Thymus (tissue), 11 donors: Measurements from ENCODE around the gene YIF1B. TPM values are rescaled to one million over a fixed set of nuclear protein-coding genes. Genes with fewer than 3 reads are reported as not detected.

Experiments used
- DNase-seq, 9 donors: peaks; one replicate each; pipeline ENCODE4 v3.0.0-alpha.2; 2013; ENCODE audit warnings: low spot score in 9 of 9, low read depth in 6 of 9, missing footprints in 1 of 9
- H3K27ac ChIP-seq, 2 donors: one replicate each; pipeline ENCODE4 v1.5.1; 2013; ENCODE audit warnings: control low read depth in 1 of 2, low read depth in 1 of 2, low read length in 1 of 2, mild to moderate bottlenecking in 1 of 2, moderate library complexity in 1 of 2
- H3K27me3 ChIP-seq, 2 donors: one replicate each; pipeline ENCODE4 v1.5.1; 2013; ENCODE audit warnings: low read length in 1 of 2; ENCODE audit not compliant: control insufficient read depth in 2 of 2, insufficient read depth in 1 of 2
- H3K36me3 ChIP-seq, 2 donors: one replicate each; pipeline ENCODE4 v1.5.1; 2013; ENCODE audit warnings: low read length in 1 of 2, mild to moderate bottlenecking in 1 of 2, moderate library complexity in 1 of 2; ENCODE audit not compliant: control insufficient read depth in 2 of 2, insufficient read depth in 2 of 2
- H3K4me1 ChIP-seq, 2 donors: one replicate each; pipeline ENCODE4 v1.5.1; 2013; ENCODE audit warnings: low read length in 2 of 2; ENCODE audit not compliant: control insufficient read depth in 2 of 2, insufficient read depth in 2 of 2
- H3K4me3 ChIP-seq, 2 donors: one replicate each; pipeline ENCODE4 v1.5.1; 2013; ENCODE audit warnings: low read length in 2 of 2, control low read depth in 1 of 2, mild to moderate bottlenecking in 1 of 2
- H3K9me3 ChIP-seq, 2 donors: one replicate each; pipeline ENCODE4 v1.5.1; 2013; ENCODE audit warnings: low read length in 1 of 2, mild to moderate bottlenecking in 1 of 2; ENCODE audit not compliant: control insufficient read depth in 2 of 2, insufficient read depth in 1 of 2
- WGBS: extraction: QIAGEN DNeasy Blood & Tissue Kit; methylation state at CpG from one replicate; pipeline ENCODE4 v1.1.7; 2013; 5-methylcytosine and 5-hydroxymethylcytosine counted together
- polyA plus RNA-seq: library from polyadenylated mRNA; stranded (reverse); fragments of 200-250 nt; gene quantifications from one replicate; pipeline ENCODE4 v1.2.3, GENCODE V29; 2013
- total RNA-seq: library from RNA; stranded (reverse); fragments of 120-200 nt; gene quantifications from one replicate; pipeline ENCODE4 v1.2.4, GENCODE V29; 2013
- donor health status: healthy.

The YIF1B gene
- total and polyA plus RNA-seq, 2 donors: 34.2 to 46.6 TPM

GRCh38 chr19:38321646-38322196 lies 6.0 kb upstream of the YIF1B start:
- H3K27me3 ChIP-seq: peaks cover 3 to 37% of the 10 kb centered on the region in 2 donors
- DNase-seq: no peak
- peaks cover 8 to 27% of the 10 kb centered on the region in 2 donors for H3K4me1 ChIP-seq
- no peak overlapping the region for H3K4me3 ChIP-seq
- peak overlapping the region in 1 of 2 donors; percentile 11 for H3K27ac ChIP-seq
- H3K9me3 ChIP-seq: peaks cover 0 to 1% of the 10 kb centered on the region in 2 donors
- WGBS: 90% methylated on average over 11 of the region's 11 CpGs
- H3K36me3 ChIP-seq: peaks cover 0 to 2% of the 10 kb centered on the region in 2 donors

- H3K4me1 ChIP-seq: peaks cover 9 to 35% of the 10 kb centered on the region in 2 donors
- H3K36me3 ChIP-seq: no peaks in the 10 kb centered on the region
- no peak overlapping the region for H3K4me3 ChIP-seq
- H3K27ac ChIP-seq: no peak overlapping the region
- H3K9me3 ChIP-seq: peaks cover 0 to 1% of the 10 kb centered on the region in 2 donors
- peaks cover 3 to 37% of the 10 kb centered on the region in 2 donors for H3K27me3 ChIP-seq
- 96% methylated on average over 3 of the region's 3 CpGs for WGBS
- no peak for DNase-seq
Observed at GRCh38 chr19:38320969-38321339, 5.2 kb upstream of the YIF1B start.

DNA sequence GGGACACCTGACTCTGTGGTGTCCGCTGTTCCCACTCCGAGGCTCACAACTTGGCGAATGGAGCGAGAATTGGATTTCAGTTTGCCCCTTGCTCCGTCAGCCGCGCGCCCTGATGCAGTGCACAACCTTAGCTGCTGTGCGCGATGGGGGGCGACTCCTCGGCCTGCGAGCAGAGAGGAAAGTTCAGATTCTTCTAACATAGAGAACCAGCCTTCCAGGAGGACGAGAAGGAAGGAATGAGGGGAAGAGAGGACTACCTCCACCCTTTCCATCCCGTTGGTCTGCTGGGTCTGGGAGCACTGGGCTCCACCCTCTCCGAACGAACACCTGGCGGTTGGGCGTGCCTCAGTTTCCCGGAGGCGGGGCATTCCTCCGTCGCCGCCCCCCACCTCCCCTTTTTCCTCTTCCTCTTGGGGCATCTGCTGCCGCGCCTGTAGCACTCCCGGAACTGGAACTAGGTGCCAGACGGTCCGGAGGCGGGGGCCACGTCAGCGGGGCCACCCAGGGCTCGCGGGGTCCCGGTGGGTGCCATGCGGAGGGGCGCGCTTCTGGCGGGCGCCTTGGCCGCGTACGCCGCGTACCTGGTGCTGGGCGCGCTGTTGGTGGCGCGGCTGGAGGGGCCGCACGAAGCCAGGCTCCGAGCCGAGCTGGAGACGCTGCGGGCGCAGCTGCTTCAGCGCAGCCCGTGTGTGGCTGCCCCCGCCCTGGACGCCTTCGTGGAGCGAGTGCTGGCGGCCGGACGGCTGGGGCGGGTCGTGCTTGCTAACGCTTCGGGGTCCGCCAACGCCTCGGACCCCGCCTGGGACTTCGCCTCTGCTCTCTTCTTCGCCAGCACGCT lies 3.9 kb upstream of the YIF1B start, which contains the start of gene KCNK6:
Gene KCNK6 (plus strand): TSS at position 425 of the 838 bp plus-strand sequence. CDS start 106 bp downstream, at position 531.
- no peaks in the 10 kb centered on the region for H3K36me3 ChIP-seq
- H3K9me3 ChIP-seq: peaks cover 0 to 1% of the 10 kb centered on the region in 2 donors
- peaks cover 3 to 37% of the 10 kb centered on the region in 2 donors for H3K27me3 ChIP-seq
- H3K27ac ChIP-seq: peak within 1 kb of the TSS in 1 of 2 donors; percentile 42
- peaks cover 11 to 39% of the 10 kb centered on the region in 2 donors for H3K4me1 ChIP-seq
- 8% methylated on average over 76 of the region's 76 CpGs for WGBS
- peak within 1 kb of the TSS; percentile 35 to 75 for H3K4me3 ChIP-seq
- DNase-seq: peak in 4 of 9 donors; percentile 17 to 50 (median 24)

- no peak overlapping the region for H3K4me3 ChIP-seq
- H3K27ac ChIP-seq: no peak overlapping the region
- peaks cover 3 to 37% of the 10 kb centered on the region in 2 donors for H3K27me3 ChIP-seq
- peaks cover 11 to 39% of the 10 kb centered on the region in 2 donors for H3K4me1 ChIP-seq
- no peaks in the 10 kb centered on the region for H3K36me3 ChIP-seq
- no peak for DNase-seq
- WGBS: 75% methylated on average over 6 of the region's 6 CpGs
- H3K9me3 ChIP-seq: peaks cover 0 to 1% of the 10 kb centered on the region in 2 donors
Observed at GRCh38 chr19:38318660-38319059, 2.9 kb upstream of the YIF1B start.

DNA sequence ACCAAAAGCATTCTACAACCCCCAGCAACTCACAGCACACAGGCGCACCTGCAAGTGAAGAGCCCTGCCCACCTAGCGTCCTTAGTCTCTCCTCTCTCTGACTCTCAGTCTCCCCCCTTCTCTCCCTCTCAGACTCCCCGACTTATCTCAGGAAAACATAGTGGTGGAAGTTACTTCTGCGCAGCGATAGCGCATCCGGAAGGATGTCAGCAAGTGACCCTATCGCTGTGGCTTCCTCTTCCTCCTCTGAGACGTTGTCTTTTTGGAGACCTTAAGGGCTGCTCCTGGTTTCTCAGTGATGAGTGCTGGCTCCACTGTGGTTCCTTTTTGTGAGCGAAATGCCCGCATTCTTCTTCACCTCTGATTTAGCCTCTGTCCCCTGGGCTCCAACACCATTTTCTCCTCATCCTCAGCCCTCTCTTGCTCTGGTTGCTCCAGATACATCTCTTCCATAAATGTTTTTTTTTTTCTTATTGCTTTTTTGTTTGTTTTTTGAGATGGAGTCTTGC lies 1.4 kb upstream of the YIF1B start:
- WGBS: 5% methylated on average over 11 of the region's 11 CpGs
- H3K36me3 ChIP-seq: no peaks in the 10 kb centered on the region
- peak overlapping the region; percentile 6 to 30 for H3K4me3 ChIP-seq
- peak in 5 of 9 donors; percentile 22 to 67 (median 38) for DNase-seq
- peaks cover 0 to 1% of the 10 kb centered on the region in 2 donors for H3K9me3 ChIP-seq
- H3K4me1 ChIP-seq: peaks cover 11 to 39% of the 10 kb centered on the region in 2 donors
- peak overlapping the region; percentile 64 to 84 for H3K27ac ChIP-seq
- peaks cover 3 to 37% of the 10 kb centered on the region in 2 donors for H3K27me3 ChIP-seq

DNA sequence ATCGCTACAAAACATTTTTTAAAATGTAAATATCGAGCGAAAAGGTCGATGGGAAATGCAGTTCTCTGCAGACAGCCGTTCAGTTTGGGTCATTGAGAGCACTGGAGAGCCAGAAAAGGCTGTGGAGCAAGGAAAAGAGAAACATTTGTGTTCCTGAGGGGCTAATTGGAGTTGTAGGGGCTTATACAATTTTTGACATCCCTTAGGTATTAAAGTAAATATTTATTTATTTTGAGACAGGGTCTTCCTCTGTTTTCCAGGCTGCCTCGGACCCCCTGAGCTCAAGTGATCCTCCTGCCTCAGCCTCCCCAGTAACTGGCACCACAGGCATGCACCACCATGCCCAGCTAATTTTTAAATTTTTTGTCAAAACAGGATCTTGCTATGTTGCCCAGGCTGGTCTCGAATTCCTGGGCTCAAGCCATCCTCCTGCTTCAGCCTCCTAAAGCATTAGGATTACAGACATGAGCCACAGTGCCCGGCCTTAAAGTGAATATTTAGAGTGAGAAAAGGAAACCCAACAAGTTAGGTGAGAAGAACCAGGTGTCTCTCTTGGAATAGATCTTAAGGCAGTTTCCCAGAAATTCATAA lies 825 bp upstream of the YIF1B start:
- Histone ChIP-seq H3K4me3 (peak overlapping the region; percentile 48 to 69), H3K4me1 (peaks cover 11 to 39% of the 10 kb centered on the region in 2 donors), H3K27ac (peak overlapping the region; percentile 82 to 84), H3K9me3 (peaks cover 0 to under 1% of the 10 kb centered on the region in 2 donors), H3K36me3 (no peaks in the 10 kb centered on the region), H3K27me3 (peaks cover 3 to 35% of the 10 kb centered on the region in 2 donors)
- WGBS: 26% methylated on average over 8 of the region's 8 CpGs
- DNase-seq: no peak

DNA sequence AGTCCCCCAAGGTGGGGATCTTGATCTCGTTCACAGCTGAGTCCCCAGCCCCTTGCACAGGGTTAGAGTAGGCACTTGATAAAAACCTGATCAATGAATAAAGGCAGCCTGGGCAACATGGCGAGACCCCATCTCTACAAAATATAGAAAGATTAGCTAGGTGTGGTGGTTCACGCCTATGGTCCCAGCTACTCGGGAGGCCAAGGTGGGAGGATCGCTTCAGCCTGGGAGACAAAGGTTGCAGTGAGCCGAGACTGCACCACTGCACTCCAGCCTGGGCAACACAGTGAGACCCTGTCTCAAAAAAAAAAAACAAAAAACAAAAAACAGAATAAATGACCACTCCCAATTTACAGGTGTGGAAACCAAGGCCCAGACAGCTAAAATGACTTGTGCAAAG lies 4.8 kb downstream of the YIF1B start:
- Histone ChIP-seq H3K4me1 (peaks cover 2 to 5% of the 10 kb centered on the region in 2 donors), H3K4me3 (no peak overlapping the region), H3K27ac (no peak overlapping the region), H3K9me3 (no peaks in the 10 kb centered on the region), H3K27me3 (no peaks in the 10 kb centered on the region), H3K36me3 (peaks cover 4 to 28% of the 10 kb centered on the region in 2 donors)
- DNase-seq: no peak
- WGBS: 90% methylated on average over 6 of the region's 6 CpGs

- WGBS: 99% methylated on average over 2 of the region's 2 CpGs
- Histone ChIP-seq H3K27ac (no peak overlapping the region), H3K27me3 (no peaks in the 10 kb centered on the region), H3K4me3 (no peak overlapping the region), H3K4me1 (peaks cover under 1 to 2% of the 10 kb centered on the region in 2 donors), H3K9me3 (no peaks in the 10 kb centered on the region), H3K36me3 (peaks cover 4 to 33% of the 10 kb centered on the region in 2 donors)
- DNase-seq: no peak
Observed at GRCh38 chr19:38310279-38310670, 5.5 kb downstream of the YIF1B start.
